ENCODE results near the gene SLC17A8.

GRCh38 chr12:100371146-100371545, 14.3 kb downstream of the SLC17A8 start:
- no peak for TF ChIP-seq EZH2 (IDR thresholded peaks at IDR 0.05; ENCODE audit: low read length)
- TF ChIP-seq CTCF (optimal IDR thresholded peaks at IDR 0.05 in 1 of 3, IDR thresholded peaks at IDR 0.05 in 1 of 3, conservative IDR thresholded peaks at IDR 0.05 in 1 of 3; ENCODE audit: extremely low read depth in 1 of 3, insufficient read depth in 2 of 3, low read length in 3 of 3), result no peak

Data from keratinocyte (primary cell).